NT2/D1 (cell line): ENCODE data around the gene CDC37L1.

Source experiments
- YY1 ChIP-seq: IDR thresholded peaks from 2 replicates; pipeline ENCODE4 v1.6.1; 2011; ENCODE audit not compliant: insufficient read length, insufficient read depth
- ZNF274 ChIP-seq: IDR thresholded peaks from 2 replicates; pipeline ENCODE4 v1.6.1; 2011; ENCODE audit warnings: mild to moderate bottlenecking, low read depth, low read length

DNA sequence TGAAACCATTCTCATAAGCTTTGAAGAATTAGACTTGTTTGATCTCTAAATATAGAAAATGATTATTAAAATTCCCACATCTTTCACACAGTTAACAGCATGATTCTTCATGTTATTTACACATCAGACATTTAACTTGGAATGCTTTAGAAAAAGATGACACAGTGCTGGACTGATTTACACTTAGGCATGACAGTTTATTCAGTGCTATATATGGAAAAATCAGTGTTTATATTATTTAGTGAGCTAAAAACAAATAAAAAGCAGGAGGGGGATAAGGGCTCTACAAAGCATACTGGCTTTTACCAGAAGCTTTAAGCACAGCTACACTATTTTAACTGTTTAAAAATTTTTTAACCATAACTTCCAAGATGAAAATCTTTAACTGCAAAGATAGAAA, 30.0 kb downstream of the CDC37L1 start:
- TF ChIP-seq YY1 (no peak), ZNF274 (no peak)
